Skeletal muscle tissue (tissue), 4 donors: ENCODE results near the gene JARID2. TPM values are rescaled to one million over a fixed set of nuclear protein-coding genes. Genes with fewer than 3 reads are reported as not detected.
A peak's percentile ranks its signal among the peaks of the same experiment; 100 is the strongest.

Experiments
- H3K27ac ChIP-seq: one replicate; pipeline ENCODE4 v1.7.0; 2013; ENCODE audit warnings: mild to moderate bottlenecking, low read depth, low read length, inconsistent platforms
- H3K27me3 ChIP-seq, 3 donors: one replicate each; pipeline ENCODE4 v1.7.0; 2013; ENCODE audit warnings: low read length in 3 of 3; ENCODE audit not compliant: control insufficient read depth in 3 of 3, insufficient read depth in 3 of 3
- H3K36me3 ChIP-seq, 3 donors: one replicate each; pipeline ENCODE4 v1.7.0; 2013; ENCODE audit warnings: low read length in 3 of 3; ENCODE audit not compliant: control insufficient read depth in 3 of 3, insufficient read depth in 3 of 3
- H3K4me1 ChIP-seq, 3 donors: one replicate each; pipeline ENCODE4 v1.7.0; 2013; ENCODE audit warnings: low read length in 3 of 3, mild to moderate bottlenecking in 3 of 3; ENCODE audit not compliant: control insufficient read depth in 3 of 3, insufficient read depth in 3 of 3
- H3K4me3 ChIP-seq, 3 donors: one replicate each; pipeline ENCODE4 v1.7.0; 2013; ENCODE audit warnings: low read length in 3 of 3
- H3K9ac ChIP-seq, 3 donors: one replicate each; pipeline ENCODE4 v1.7.0; 2013; ENCODE audit warnings: low read length in 3 of 3, mild to moderate bottlenecking in 3 of 3, moderate library complexity in 2 of 3, low read depth in 1 of 3
- H3K9me3 ChIP-seq, 3 donors: one replicate each; pipeline ENCODE4 v1.7.0; 2013; ENCODE audit warnings: low read length in 3 of 3; ENCODE audit not compliant: control insufficient read depth in 3 of 3
- total RNA-seq: library from RNA; depleted of rRNA; stranded (reverse); fragments of >200 nt; gene quantifications from one replicate; pipeline ENCODE4 v1.2.3, GENCODE V29; 2014
- donor health status: Osteomylitis.

The JARID2 gene
- total RNA-seq, 1 donor from 2014 or later = 12.0 TPM

GRCh38 chr6:15513801-15514711 is 268.2 kb downstream of the JARID2 start:
- Histone ChIP-seq H3K27ac (no peak overlapping the region), H3K9ac (no peak overlapping the region), H3K9me3 (no peaks in the 10 kb centered on the region), H3K36me3 (peaks cover 32 to 55% (median 51%) of the 10 kb centered on the region in 3 donors), H3K4me3 (no peak overlapping the region), H3K4me1 (peaks cover 24 to 40% (median 34%) of the 10 kb centered on the region in 3 donors), H3K27me3 (no peaks in the 10 kb centered on the region)

GRCh38 chr6:15515226-15515625 is 269.4 kb downstream of the JARID2 start:
- Histone ChIP-seq H3K27ac (no peak overlapping the region), H3K27me3 (no peaks in the 10 kb centered on the region), H3K4me3 (no peak overlapping the region), H3K9ac (no peak overlapping the region), H3K4me1 (peaks cover 24 to 32% (median 32%) of the 10 kb centered on the region in 3 donors), H3K36me3 (peaks cover 37 to 56% (median 52%) of the 10 kb centered on the region in 3 donors), H3K9me3 (no peaks in the 10 kb centered on the region)

- H3K4me1 ChIP-seq = peaks cover 18 to 26% (median 26%) of the 10 kb centered on the region in 3 donors
- no peaks in the 10 kb centered on the region for H3K27me3 ChIP-seq
- H3K9ac ChIP-seq = peak overlapping the region in 1 of 3 donors; percentile 45
- H3K36me3 ChIP-seq = peaks cover 41 to 55% (median 53%) of the 10 kb centered on the region in 3 donors
- no peak overlapping the region for H3K27ac ChIP-seq
- H3K4me3 ChIP-seq = no peak overlapping the region
- H3K9me3 ChIP-seq = no peaks in the 10 kb centered on the region
These were observed 269.9 kb downstream of the JARID2 start for GRCh38 chr6:15515660-15516375.

GRCh38 chr6:15516378-15516777 is 270.5 kb downstream of the JARID2 start:
- H3K36me3 ChIP-seq = peaks cover 43 to 53% (median 51%) of the 10 kb centered on the region in 3 donors
- H3K27me3 ChIP-seq = no peaks in the 10 kb centered on the region
- no peak overlapping the region for H3K27ac ChIP-seq
- no peak overlapping the region for H3K4me3 ChIP-seq
- H3K9ac ChIP-seq = peak overlapping the region in 1 of 3 donors; percentile 45
- peaks cover 12 to 21% (median 20%) of the 10 kb centered on the region in 3 donors for H3K4me1 ChIP-seq
- no peaks in the 10 kb centered on the region for H3K9me3 ChIP-seq

GRCh38 chr6:15516923-15517560 is 271.2 kb downstream of the JARID2 start:
- Histone ChIP-seq H3K27me3 (no peaks in the 10 kb centered on the region), H3K4me3 (no peak overlapping the region), H3K9ac (no peak overlapping the region), H3K9me3 (no peaks in the 10 kb centered on the region), H3K36me3 (peaks cover 43 to 50% (median 50%) of the 10 kb centered on the region in 3 donors), H3K27ac (no peak overlapping the region), H3K4me1 (peaks cover 11 to 19% (median 17%) of the 10 kb centered on the region in 3 donors)

- Histone ChIP-seq H3K9me3 (no peaks in the 10 kb centered on the region), H3K27me3 (no peaks in the 10 kb centered on the region), H3K9ac (no peak overlapping the region), H3K4me1 (peaks cover 15 to 18% (median 17%) of the 10 kb centered on the region in 3 donors), H3K4me3 (no peak overlapping the region), H3K36me3 (peaks cover 43 to 51% (median 48%) of the 10 kb centered on the region in 3 donors), H3K27ac (no peak overlapping the region)
These were observed 271.7 kb downstream of the JARID2 start for GRCh38 chr6:15517600-15517999.

GRCh38 chr6:15518057-15518456 is 272.2 kb downstream of the JARID2 start:
- H3K9me3 ChIP-seq = no peaks in the 10 kb centered on the region
- H3K36me3 ChIP-seq = peaks cover 40 to 47% (median 46%) of the 10 kb centered on the region in 3 donors
- no peak overlapping the region for H3K9ac ChIP-seq
- H3K4me3 ChIP-seq = no peak overlapping the region
- no peaks in the 10 kb centered on the region for H3K27me3 ChIP-seq
- H3K4me1 ChIP-seq = peaks cover 15 to 19% (median 17%) of the 10 kb centered on the region in 3 donors
- no peak overlapping the region for H3K27ac ChIP-seq

GRCh38 chr6:15518878-15519277 is 273.0 kb downstream of the JARID2 start:
- Histone ChIP-seq H3K27ac (no peak overlapping the region), H3K9ac (no peak overlapping the region), H3K36me3 (peaks cover 34 to 43% (median 42%) of the 10 kb centered on the region in 3 donors), H3K4me1 (peaks cover 21 to 27% (median 25%) of the 10 kb centered on the region in 3 donors), H3K9me3 (no peaks in the 10 kb centered on the region), H3K4me3 (no peak overlapping the region), H3K27me3 (no peaks in the 10 kb centered on the region)

GRCh38 chr6:15519681-15520080 is 273.8 kb downstream of the JARID2 start:
- Histone ChIP-seq H3K9me3 (no peaks in the 10 kb centered on the region), H3K36me3 (peaks cover 36 to 44% (median 39%) of the 10 kb centered on the region in 3 donors), H3K27me3 (no peaks in the 10 kb centered on the region), H3K9ac (no peak overlapping the region), H3K4me1 (peaks cover 21 to 33% (median 31%) of the 10 kb centered on the region in 3 donors), H3K27ac (no peak overlapping the region), H3K4me3 (no peak overlapping the region)
